DOHH2 (cell line): Measurements from ENCODE around the gene COL23A1.

ENCODE experiments used
- CTCF ChIP-seq: fragments of 200-600 bp; sonication (generic); IDR thresholded peaks from one replicate; pipeline ENCODE4 v1.5.1; 2014; ENCODE audit warnings: antibody characterized with exemption, mild to moderate bottlenecking, low read depth, low read length; ENCODE audit not compliant: poor library complexity, severe bottlenecking
- EZH2phosphoT487 ChIP-seq: fragments of 200-600 bp; sonication (generic); IDR thresholded peaks from 2 replicates; pipeline ENCODE4 v1.6.1; 2017; ENCODE audit warnings: borderline replicate concordance, mild to moderate bottlenecking, antibody characterized with exemption, low read length, moderate library complexity, mixed read lengths

- TF ChIP-seq CTCF (no peak), EZH2phosphoT487 (no peak)
Observed at GRCh38 chr5:178420354-178420781, 169.8 kb downstream of the COL23A1 start.
